Activated T-helper 1 cell treated with anti-CD3 and anti-CD28 coated beads, Interleukin-12 subunit alpha, Interleukin-12 subunit beta, Interleukin-2, Interleukin-4 antibody, amounts not matched to agents 30 ng/mL and 10 ng/mL and 1 ng/mL, durations not matched to agents 14 hours and 24 hours and 36 hours (primary cell): Measurements from ENCODE around the gene CYP3A7. TPM values are rescaled to one million over a fixed set of nuclear protein-coding genes. Genes with fewer than 3 reads are reported as not detected.
"Not testable (repeated sequence)": the region's sequence is repeated elsewhere in the genome, so short reads cannot be mapped to it uniquely, and the experiment has no call there.

ENCODE experiments used
- DNase-seq: peaks from one replicate; pipeline ENCODE4 v3.0.0; 2021; ENCODE audit warnings: low spot score
- H3K27ac Mint-ChIP-seq: one replicate; pipeline ENCODE4 v1.8.0; 2021; ENCODE audit warnings: mild to moderate bottlenecking, mixed read lengths
- H3K27me3 Mint-ChIP-seq: one replicate; pipeline ENCODE4 v1.8.0; 2022; ENCODE audit warnings: mild to moderate bottlenecking, moderate library complexity, mixed read lengths; ENCODE audit not compliant: insufficient read depth
- H3K36me3 Mint-ChIP-seq: one replicate; pipeline ENCODE4 v1.8.0; 2021; ENCODE audit warnings: low read depth, mixed read lengths
- H3K4me1 Mint-ChIP-seq: one replicate; pipeline ENCODE4 v1.8.0; 2021; ENCODE audit warnings: low read depth, mixed read lengths
- H3K4me3 Mint-ChIP-seq: one replicate; pipeline ENCODE4 v1.8.0; 2021; ENCODE audit warnings: mild to moderate bottlenecking, moderate library complexity, mixed read lengths
- H3K9me3 Mint-ChIP-seq: one replicate; pipeline ENCODE4 v1.8.0; 2021; ENCODE audit warnings: mixed read lengths
- intact Hi-C: fragments of 100-400 bp; cut with micrococcal nuclease; formaldehyde crosslinking; loops from one replicate; pipeline ENCODE4 v1.15.1; 2024
- total RNA-seq: library from RNA; stranded (reverse); gene quantifications from 2 replicates; pipeline ENCODE4 v1.2.3, GENCODE V29; 2022

Gene CYP3A7
- total RNA-seq, 1 donor from 2014 or later: not detected

GRCh38 chr7:99736667-99737066 lies 1.7 kb upstream of the CYP3A7 start:
- H3K4me3 Mint-ChIP-seq, H3K9me3 Mint-ChIP-seq, H3K36me3 Mint-ChIP-seq, H3K27ac Mint-ChIP-seq, H3K4me1 Mint-ChIP-seq, DNase-seq, intact Hi-C loops, H3K27me3 Mint-ChIP-seq: not testable (repeated sequence)

DNA sequence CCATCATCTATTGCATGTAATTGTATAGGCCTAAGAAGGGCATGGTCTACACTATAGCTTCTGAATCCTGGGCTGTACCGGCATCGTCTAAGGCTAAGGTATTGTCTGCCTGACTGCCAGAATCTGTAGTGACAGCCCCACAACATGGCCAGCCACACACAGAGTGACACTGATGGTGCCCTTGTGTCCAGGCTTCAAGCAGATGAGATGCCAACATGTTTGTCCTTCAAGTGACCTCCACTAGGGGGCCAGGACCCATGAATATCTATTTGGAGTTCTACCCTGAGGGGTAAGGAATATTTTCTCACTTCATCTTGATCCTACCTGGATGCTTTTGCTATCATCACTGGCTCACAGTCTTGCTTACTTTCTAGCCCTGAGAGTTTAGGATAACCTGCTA lies 1.5 kb downstream of the CYP3A7 start:
- intact Hi-C loops: no loop called here
- Mint-ChIP-seq H3K9me3 (no peaks in the 10 kb centered on the region), H3K4me1 (no peaks in the 10 kb centered on the region), H3K36me3 (no peaks in the 10 kb centered on the region), H3K4me3 (no peak overlapping the region), H3K27ac (no peak overlapping the region), H3K27me3 (no peaks in the 10 kb centered on the region)
- no peak for DNase-seq

- intact Hi-C loops: no loop called here
- no peaks in the 10 kb centered on the region for H3K36me3 Mint-ChIP-seq
- no peak for DNase-seq
- H3K27ac Mint-ChIP-seq: no peak overlapping the region
- no peak overlapping the region for H3K4me3 Mint-ChIP-seq
- no peaks in the 10 kb centered on the region for H3K4me1 Mint-ChIP-seq
- H3K9me3 Mint-ChIP-seq: no peaks in the 10 kb centered on the region
- no peaks in the 10 kb centered on the region for H3K27me3 Mint-ChIP-seq
These were observed 2.0 kb downstream of the CYP3A7 start for GRCh38 chr7:99733003-99733402.

DNA sequence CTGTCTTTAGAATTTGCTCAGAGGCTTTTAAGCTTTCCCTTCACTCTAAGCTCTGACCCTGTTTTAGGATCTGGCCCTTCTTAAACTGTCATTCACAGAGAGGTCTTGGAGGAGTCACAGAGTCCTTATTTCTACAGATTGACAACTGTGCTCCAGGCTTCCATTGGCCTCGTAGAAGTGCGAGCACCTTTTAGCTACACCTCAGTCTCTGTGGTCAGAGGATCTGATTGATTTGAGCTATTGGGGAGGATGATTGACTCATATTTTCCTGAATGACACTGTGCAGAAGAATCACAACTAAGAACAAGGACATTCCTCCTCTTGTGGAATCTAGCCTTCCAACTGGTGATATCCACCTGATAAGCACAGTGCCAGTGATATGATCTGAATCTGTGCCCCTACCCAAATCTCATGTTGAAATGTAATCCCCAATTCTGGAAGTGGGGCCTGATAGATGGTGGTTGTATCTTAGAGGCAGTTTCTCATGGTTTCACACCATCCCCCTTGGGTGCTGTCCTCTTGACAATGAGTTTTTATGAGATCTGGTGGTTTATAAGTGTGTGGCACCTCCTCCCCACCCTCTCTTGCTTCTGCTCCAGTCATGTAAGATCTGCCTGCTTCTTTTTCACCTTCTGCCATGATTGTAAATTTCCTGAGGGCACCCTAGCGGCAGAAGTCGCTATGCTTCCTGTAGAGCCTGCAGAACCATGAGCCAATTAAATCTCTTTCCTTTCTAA lies 3.2 kb downstream of the CYP3A7 start:
- intact Hi-C loops: no loop called here
- Mint-ChIP-seq H3K4me3 (no peak overlapping the region), H3K27ac (no peak overlapping the region), H3K9me3 (no peaks in the 10 kb centered on the region), H3K4me1 (no peaks in the 10 kb centered on the region), H3K36me3 (no peaks in the 10 kb centered on the region), H3K27me3 (no peaks in the 10 kb centered on the region)
- DNase-seq: no peak

DNA sequence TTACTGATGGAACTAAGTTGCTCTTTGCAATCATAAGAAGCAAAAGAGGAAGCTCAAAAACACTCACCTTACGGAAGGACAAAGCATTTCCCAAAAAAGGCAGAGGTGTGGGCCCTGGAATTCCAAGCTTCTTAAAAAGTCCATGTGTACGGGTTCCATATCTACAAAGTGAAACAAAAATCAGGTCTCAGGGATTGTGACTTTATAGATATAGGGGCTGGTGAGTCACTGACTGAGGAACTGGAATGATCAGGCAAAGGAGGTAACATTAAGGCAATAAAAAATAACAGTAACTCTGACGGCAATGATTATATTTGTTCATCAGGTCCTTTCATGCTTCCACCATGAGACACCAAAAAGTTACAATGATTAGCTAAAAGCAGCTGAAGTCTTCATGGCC lies 4.0 kb downstream of the CYP3A7 start:
- intact Hi-C loops: no loop called here
- no peak for DNase-seq
- Mint-ChIP-seq H3K9me3 (no peaks in the 10 kb centered on the region), H3K27ac (no peak overlapping the region), H3K4me1 (no peaks in the 10 kb centered on the region), H3K27me3 (no peaks in the 10 kb centered on the region), H3K36me3 (no peaks in the 10 kb centered on the region), H3K4me3 (no peak overlapping the region)

- Mint-ChIP-seq H3K4me1 (no peaks in the 10 kb centered on the region), H3K27ac (no peak overlapping the region), H3K27me3 (no peaks in the 10 kb centered on the region), H3K9me3 (no peaks in the 10 kb centered on the region), H3K4me3 (no peak overlapping the region), H3K36me3 (no peaks in the 10 kb centered on the region)
- no peak for DNase-seq
- intact Hi-C loops: no loop called here
These were observed 4.7 kb downstream of the CYP3A7 start for GRCh38 chr7:99730238-99730810.

- intact Hi-C loops: no loop called here
- H3K27me3 Mint-ChIP-seq: no peaks in the 10 kb centered on the region
- H3K9me3 Mint-ChIP-seq: no peaks in the 10 kb centered on the region
- no peaks in the 10 kb centered on the region for H3K36me3 Mint-ChIP-seq
- no peaks in the 10 kb centered on the region for H3K4me1 Mint-ChIP-seq
- no peak overlapping the region for H3K27ac Mint-ChIP-seq
- H3K4me3 Mint-ChIP-seq: no peak overlapping the region
- no peak for DNase-seq
These were observed 5.3 kb downstream of the CYP3A7 start for GRCh38 chr7:99729486-99730237.

- Mint-ChIP-seq H3K4me3 (no peak overlapping the region), H3K27ac (no peak overlapping the region)
- intact Hi-C loops: no loop called here
These were observed 6.4 kb downstream of the CYP3A7 start for GRCh38 chr7:99728615-99729014.

GRCh38 chr7:99723201-99723600 lies 11.8 kb downstream of the CYP3A7 start:
- H3K36me3 Mint-ChIP-seq, H3K4me3 Mint-ChIP-seq, H3K27ac Mint-ChIP-seq, H3K9me3 Mint-ChIP-seq, H3K4me1 Mint-ChIP-seq, intact Hi-C loops, H3K27me3 Mint-ChIP-seq, DNase-seq: not testable (repeated sequence)

More at GRCh38 chr7:99728615-99729014, 6.4 kb downstream of the CYP3A7 start:
- no peaks in the 10 kb centered on the region for H3K9me3 Mint-ChIP-seq
- no peaks in the 10 kb centered on the region for H3K4me1 Mint-ChIP-seq
- H3K27me3 Mint-ChIP-seq: peaks cover under 1% of the 10 kb centered on the region
- H3K36me3 Mint-ChIP-seq: no peaks in the 10 kb centered on the region
- no peak for DNase-seq

- H3K4me3 Mint-ChIP-seq: no peak overlapping the region
- no peaks in the 10 kb centered on the region for H3K36me3 Mint-ChIP-seq
- intact Hi-C loops: no loop called here
These were observed 14.0 kb downstream of the CYP3A7 start for GRCh38 chr7:99720800-99721595.

DNA sequence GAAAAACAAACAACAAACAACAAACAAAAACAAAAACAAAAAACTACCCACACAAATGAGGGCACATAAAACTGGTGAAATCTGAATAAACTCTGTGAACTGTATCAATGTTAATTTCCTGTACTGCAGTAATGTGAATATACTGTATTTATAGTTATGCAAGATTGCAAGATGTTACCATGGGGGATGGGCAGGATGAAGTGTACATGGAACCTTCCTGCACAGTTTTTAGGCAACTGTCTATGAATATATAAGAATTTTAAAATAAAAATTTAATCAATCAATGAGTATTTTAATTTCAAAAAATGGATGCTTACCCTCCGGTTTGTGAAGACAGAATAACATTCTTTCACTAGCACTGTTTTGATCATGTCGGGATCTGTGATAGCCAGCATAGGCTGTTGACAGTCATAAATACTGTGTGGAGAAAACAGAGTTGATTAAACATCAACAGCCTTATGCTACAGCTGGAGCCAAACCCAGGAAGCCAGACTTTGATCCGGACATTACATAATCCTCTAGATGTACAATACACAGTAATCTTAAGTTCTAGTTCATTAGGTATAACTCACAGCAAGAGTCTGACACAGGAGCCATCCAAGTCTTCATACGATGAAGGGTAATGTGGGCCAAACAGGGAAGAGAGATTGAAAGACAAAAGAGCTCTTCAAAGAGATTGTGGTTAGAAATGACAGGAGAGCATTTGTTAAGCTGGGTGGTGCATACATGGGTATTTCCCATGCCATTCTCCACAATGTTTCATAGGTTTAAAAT lies 14.8 kb downstream of the CYP3A7 start:
- no peak for DNase-seq
- no peaks in the 10 kb centered on the region for H3K9me3 Mint-ChIP-seq
- H3K36me3 Mint-ChIP-seq: no peaks in the 10 kb centered on the region
- peaks cover 4% of the 10 kb centered on the region for H3K27me3 Mint-ChIP-seq
- intact Hi-C loops: no loop called here
- H3K4me3 Mint-ChIP-seq: no peak overlapping the region
- peaks cover 7% of the 10 kb centered on the region for H3K4me1 Mint-ChIP-seq
- H3K27ac Mint-ChIP-seq: no peak overlapping the region

More at GRCh38 chr7:99720800-99721595, 14.0 kb downstream of the CYP3A7 start:
- no peak for DNase-seq
- Mint-ChIP-seq H3K27me3 (peaks cover 4% of the 10 kb centered on the region), H3K4me1 (peaks cover 7% of the 10 kb centered on the region), H3K27ac (no peak overlapping the region), H3K9me3 (no peaks in the 10 kb centered on the region)

- Mint-ChIP-seq H3K27ac (no peak overlapping the region), H3K4me1 (no peaks in the 10 kb centered on the region), H3K27me3 (no peaks in the 10 kb centered on the region), H3K9me3 (peaks cover 9% of the 10 kb centered on the region), H3K36me3 (no peaks in the 10 kb centered on the region), H3K4me3 (no peak overlapping the region)
- intact Hi-C loops: no loop called here
- no peak for DNase-seq
These were observed 20.9 kb downstream of the CYP3A7 start for GRCh38 chr7:99713995-99714570.
